Measurements from ENCODE around the gene SPPL3.

- TF ChIP-seq CTCF (conservative IDR thresholded peaks at IDR 0.05; ENCODE audit: low read depth, low read length) (no peak), EZH2 (IDR thresholded peaks at IDR 0.05; ENCODE audit: low read length, unreplicated experiment) (no peak), EZH2phosphoT487 (IDR thresholded peaks at IDR 0.05; ENCODE audit: borderline replicate concordance, low read length) (no peak)
These were observed 51.0 kb downstream of the SPPL3 start for GRCh38 chr12:120853188-120853587.

Measured in PC-3 (cell line).